ENCODE measurements around the gene TRIP4. TPM values are rescaled to one million over a fixed set of nuclear protein-coding genes. Genes with fewer than 3 reads are reported as not detected.

The TRIP4 gene
- total RNA-seq, 2 experiments from 2014 or later: 9.3 to 21.0 TPM

- TF ChIP-seq EZH2phosphoT487 (IDR thresholded peaks at IDR 0.05; ENCODE audit: borderline replicate concordance, low read depth, low read length) (no peak), CTCF (conservative IDR thresholded peaks at IDR 0.05; ENCODE audit: low read length) (no peak)
- intact Hi-C loops (cut with micrococcal nuclease; ENCODE audit: unreplicated experiment): no loop called here
- Histone ChIP-seq H4K20me1 (ENCODE audit: insufficient read depth, low read length) (no peaks in the 10 kb centered on the region), H3K9me2 (ENCODE audit: insufficient read depth, low read length) (no peaks in the 10 kb centered on the region), H3K4me3 (ENCODE audit: low read depth, low read length, poor library complexity, severe bottlenecking) (no peak overlapping the region), H3K79me2 (ENCODE audit: insufficient read depth, low read depth, low read length) (no peaks in the 10 kb centered on the region), H3K27ac (ENCODE audit: low read depth, low read length, poor library complexity, severe bottlenecking) (no peak overlapping the region), H2AFZ (ENCODE audit: low read length) (no peak overlapping the region), H3K36me3 (ENCODE audit: insufficient read depth, low read length) (peaks cover 18% of the 10 kb centered on the region), H3K4me1 (ENCODE audit: insufficient read depth, low read length, poor library complexity, severe bottlenecking) (peaks cover 8% of the 10 kb centered on the region), H3K4me2 (ENCODE audit: low read length) (no peak overlapping the region), H3K9me3 (ENCODE audit: low read length) (no peaks in the 10 kb centered on the region)
- CTCF ChIA-PET (ENCODE audit: unreplicated experiment): no interaction called here
- DNase-seq (ENCODE audit: low spot score): no peak
- no TSS peak for BruUV-seq (replicated peaks)
- POLR2A ChIA-PET: interaction anchor here (0.7 kb wide), 1 partner anchor 462 kb away, joined by 5 read pairs; no protein-coding TSS in a partner anchor
These were observed 56.3 kb downstream of the TRIP4 start for GRCh38 chr15:64443747-64444621.

DNA sequence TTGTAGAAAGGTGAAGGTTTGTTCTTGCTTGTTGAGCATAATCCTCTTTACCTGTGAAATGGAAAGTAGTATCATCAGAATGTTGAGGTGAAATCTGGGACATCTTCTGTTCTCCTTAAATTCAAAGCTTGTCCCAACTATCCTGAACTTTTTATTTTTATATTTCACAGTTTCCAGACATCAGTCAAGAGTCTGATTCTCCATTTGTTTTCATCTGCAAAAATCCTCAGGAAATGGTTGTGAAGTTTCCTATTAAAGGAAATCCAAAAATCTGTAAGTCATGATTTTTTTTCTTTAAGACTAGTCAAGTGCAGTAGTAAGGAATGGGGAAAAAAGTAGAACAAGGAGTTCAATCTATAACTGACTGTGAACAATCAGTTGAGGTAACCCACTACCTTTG lies 57.2 kb downstream of the TRIP4 start:
- CTCF ChIA-PET (ENCODE audit: unreplicated experiment): no interaction called here
- no TSS peak for BruUV-seq (replicated peaks)
- no peak overlapping the region for H3K4me2 ChIP-seq (ENCODE audit: low read length)

More for the DNA sequence above, 57.2 kb downstream of the TRIP4 start:
- Histone ChIP-seq H4K20me1 (ENCODE audit: insufficient read depth, low read length) (no peaks in the 10 kb centered on the region), H2AFZ (ENCODE audit: low read length) (no peak overlapping the region), H3K4me3 (ENCODE audit: low read depth, low read length, poor library complexity, severe bottlenecking) (no peak overlapping the region), H3K9me2 (ENCODE audit: insufficient read depth, low read length) (no peaks in the 10 kb centered on the region), H3K27ac (ENCODE audit: low read depth, low read length, poor library complexity, severe bottlenecking) (no peak overlapping the region), H3K4me1 (ENCODE audit: insufficient read depth, low read length, poor library complexity, severe bottlenecking) (peaks cover 8% of the 10 kb centered on the region), H3K79me2 (ENCODE audit: insufficient read depth, low read depth, low read length) (no peaks in the 10 kb centered on the region), H3K36me3 (ENCODE audit: insufficient read depth, low read length) (peaks cover 18% of the 10 kb centered on the region), H3K9me3 (ENCODE audit: low read length) (no peaks in the 10 kb centered on the region)
- intact Hi-C loops (cut with micrococcal nuclease; ENCODE audit: unreplicated experiment): no loop called here
- POLR2A ChIA-PET: no interaction called here
- no peak for TF ChIP-seq CTCF (conservative IDR thresholded peaks at IDR 0.05; ENCODE audit: low read length)
- TF ChIP-seq EZH2phosphoT487 (IDR thresholded peaks at IDR 0.05; ENCODE audit: borderline replicate concordance, low read depth, low read length): no peak
- DNase-seq (ENCODE audit: low spot score): no peak
